Fibroblast of skin of right biceps (primary cell): ENCODE data around the gene ROGDI.

ENCODE experiments used
- DNase-seq: peaks from one replicate; pipeline ENCODE4 v3.0.0-alpha.2; 2013

The ROGDI gene

GRCh38 chr16:4765511-4766474 is 36.6 kb downstream of the ROGDI start:
- DNase-seq: no peak

GRCh38 chr16:4763791-4764190 is 38.6 kb downstream of the ROGDI start:
- DNase-seq: no peak

GRCh38 chr16:4762205-4762604 is 40.2 kb downstream of the ROGDI start:
- no peak for DNase-seq

GRCh38 chr16:4760221-4760910 is 42.1 kb downstream of the ROGDI start:
- DNase-seq: no peak

GRCh38 chr16:4755687-4756086 is 46.7 kb downstream of the ROGDI start:
- DNase-seq: no peak

- DNase-seq: no peak
Measured at GRCh38 chr16:4754865-4755264, 47.6 kb downstream of the ROGDI start.

- DNase-seq: no peak
Measured at GRCh38 chr16:4753227-4753626, 49.2 kb downstream of the ROGDI start.

GRCh38 chr16:4752351-4753100 is 49.9 kb downstream of the ROGDI start:
- no peak for DNase-seq

GRCh38 chr16:4750896-4751295 is 51.5 kb downstream of the ROGDI start:
- DNase-seq: no peak

- no peak for DNase-seq
Measured at GRCh38 chr16:4749700-4750257, 52.7 kb downstream of the ROGDI start.

- DNase-seq: no peak
Measured at GRCh38 chr16:4748682-4749411, 53.6 kb downstream of the ROGDI start.

- no peak for DNase-seq
Measured at GRCh38 chr16:4747906-4748681, 54.3 kb downstream of the ROGDI start.

- no peak for DNase-seq
Measured at GRCh38 chr16:4746991-4747574, 55.4 kb downstream of the ROGDI start.
